IMR-90 (cell line): ENCODE data around the gene SDHAF4. TPM values are rescaled to one million over a fixed set of nuclear protein-coding genes. Genes with fewer than 3 reads are reported as not detected.

ENCODE experiments used
- ATAC-seq: fragments of 200-7000 bp; cut with Tn5 transposase; 2 replicates; pipeline ENCODE4 v1.9.1; 2020; ENCODE audit warnings: low read depth, mild to moderate bottlenecking, moderate library complexity
- BruUV-seq: library from RNA; stranded (reverse); fragments of 400-500 nt; replicated peaks from 2 replicates; lab custom pipeline; 2021; lab: Mats Ljungman, UMichigan
- CTCF ChIA-PET: fragments of 300-600 bp; formaldehyde crosslinking; extraction: SDS; loops from one replicate; lab custom pipeline; 2021; ENCODE audit warnings: antibody characterized with exemption; lab: Yijun Ruan, JAX
- POLR2A ChIA-PET: fragments of 300-600 bp; sonication (Branson Sonifier 250); formaldehyde crosslinking; loops from one replicate; lab custom pipeline; 2022; ENCODE audit warnings: antibody characterized with exemption; ENCODE audit not compliant: unreplicated experiment; lab: Charles Lee
- DNase-seq: peaks from one replicate; pipeline ENCODE4 v3.0.0; 2013
- H2AFZ ChIP-seq: replicated peaks from 2 replicates; pipeline ENCODE3; 2013; ENCODE audit warnings: low read length, mild to moderate bottlenecking; ENCODE audit not compliant: poor library complexity
- H2AK5ac ChIP-seq: 2 replicates; pipeline ENCODE4 v1.6.1; 2013; ENCODE audit warnings: low read depth, low read length, inconsistent platforms
- H2AK9ac ChIP-seq: replicated peaks from 2 replicates; pipeline ENCODE3; 2013; ENCODE audit warnings: mild to moderate bottlenecking, low read depth, low read length, moderate library complexity; ENCODE audit not compliant: poor library complexity
- H2BK120ac ChIP-seq: 2 replicates; pipeline ENCODE4 v1.6.1; 2013; ENCODE audit warnings: low read depth, low read length, inconsistent platforms
- H2BK15ac ChIP-seq: 3 replicates; pipeline ENCODE4 v1.6.1; 2013; ENCODE audit warnings: low read depth, low read length, inconsistent platforms
- H2BK20ac ChIP-seq: 2 replicates; pipeline ENCODE4 v1.6.1; 2013; ENCODE audit warnings: low read depth, mild to moderate bottlenecking, inconsistent platforms, low read length, moderate library complexity
- H2BK5ac ChIP-seq: 2 replicates; pipeline ENCODE4 v1.6.1; 2013; ENCODE audit warnings: mild to moderate bottlenecking, low read depth, low read length, inconsistent platforms; ENCODE audit not compliant: poor library complexity, severe bottlenecking
- H3K14ac ChIP-seq: replicated peaks from 2 replicates; pipeline ENCODE4 v1.6.1; 2013; ENCODE audit warnings: low read depth, low read length, inconsistent platforms
- H3K18ac ChIP-seq: 2 replicates; pipeline ENCODE4 v1.6.1; 2013; ENCODE audit warnings: low read depth, low read length, control low read depth
- H3K23ac ChIP-seq: 2 replicates; pipeline ENCODE4 v1.6.1; 2013; ENCODE audit warnings: low read depth, low read length, inconsistent platforms
- H3K27ac ChIP-seq: 2 replicates; pipeline ENCODE4 v1.5.1; 2013; ENCODE audit warnings: mild to moderate bottlenecking, control low read depth, low read length; ENCODE audit not compliant: insufficient read depth
- H3K27me3 ChIP-seq: 2 replicates; pipeline ENCODE4 v1.6.1; 2013; ENCODE audit warnings: low read length; ENCODE audit not compliant: control insufficient read depth, insufficient read depth
- H3K36me3 ChIP-seq: 2 replicates; pipeline ENCODE4 v1.6.1; 2013; ENCODE audit warnings: low read length, mixed read lengths; ENCODE audit not compliant: control insufficient read depth, insufficient read depth
- H3K4ac ChIP-seq: 2 replicates; pipeline ENCODE4 v1.6.1; 2013; ENCODE audit warnings: low read depth, low read length, inconsistent platforms
- H3K4me1 ChIP-seq: 2 replicates; pipeline ENCODE4 v1.6.1; 2013; ENCODE audit warnings: low read length, mixed read lengths; ENCODE audit not compliant: control insufficient read depth, insufficient read depth
- H3K4me2 ChIP-seq: 2 replicates; pipeline ENCODE4 v1.6.1; 2013; ENCODE audit warnings: low read depth, mild to moderate bottlenecking, control low read depth, low read length, moderate library complexity
- H3K4me3 ChIP-seq: 2 replicates; pipeline ENCODE4 v1.5.1; 2013; ENCODE audit warnings: low read depth, mild to moderate bottlenecking, control low read depth, low read length, moderate library complexity; ENCODE audit not compliant: insufficient read depth
- H3K56ac ChIP-seq: 2 replicates; pipeline ENCODE4 v1.6.1; 2013; ENCODE audit warnings: low read length, inconsistent platforms; ENCODE audit not compliant: insufficient read depth; ENCODE audit errors: extremely low read depth
- H3K79me1 ChIP-seq, 2 experiments: 2 replicates each; pipeline ENCODE4 v1.6.1; 2013; ENCODE audit warnings: low read length in 2 of 2, inconsistent platforms in 1 of 2, low read depth in 1 of 2
- H3K9ac ChIP-seq: 2 replicates; pipeline ENCODE4 v1.6.1; 2013; ENCODE audit warnings: low read depth, low read length, control low read depth
- H3K9me1 ChIP-seq: 2 replicates; pipeline ENCODE4 v1.6.1; 2013; ENCODE audit warnings: low read length, inconsistent platforms; ENCODE audit not compliant: insufficient read depth
- H3K9me3 ChIP-seq: 2 replicates; pipeline ENCODE4 v1.6.1; 2013; ENCODE audit warnings: low read length; ENCODE audit not compliant: control insufficient read depth, insufficient read depth
- H4K20me1 ChIP-seq: 2 replicates; pipeline ENCODE4 v1.6.1; 2013; ENCODE audit warnings: low read length, inconsistent platforms; ENCODE audit not compliant: insufficient read depth
- H4K5ac ChIP-seq: 2 replicates; pipeline ENCODE4 v1.6.1; 2013; ENCODE audit warnings: mild to moderate bottlenecking, low read depth, low read length, control low read depth
- H4K8ac ChIP-seq, 2 experiments: 2 replicates each; pipeline ENCODE4 v1.6.1; 2013; ENCODE audit warnings: low read depth in 2 of 2, low read length in 2 of 2, control low read depth in 1 of 2, inconsistent platforms in 1 of 2
- H4K91ac ChIP-seq: 2 replicates; pipeline ENCODE4 v1.6.1; 2013; ENCODE audit warnings: low read depth, low read length, inconsistent platforms; ENCODE audit not compliant: insufficient read depth
- BHLHE40 ChIP-seq: fragments of 150-350 bp; IDR thresholded peaks from 2 replicates; pipeline ENCODE4 v1.6.1; 2016; ENCODE audit warnings: mild to moderate bottlenecking, low read depth, low read length
- CEBPB ChIP-seq: IDR thresholded peaks from 2 replicates; pipeline ENCODE4 v1.6.1; 2012; ENCODE audit warnings: low read depth, low read length, improper control_type of control experiment
- CHD1 ChIP-seq: IDR thresholded peaks from 2 replicates; pipeline ENCODE4 v1.6.1; 2012; ENCODE audit warnings: low read depth, low read length, improper control_type of control experiment
- FOS ChIP-seq: fragments of 150-350 bp; IDR thresholded peaks from 2 replicates; pipeline ENCODE4 v1.6.1; 2016; ENCODE audit warnings: low read depth, low read length
- MAFK ChIP-seq: IDR thresholded peaks from 2 replicates; pipeline ENCODE4 v1.6.1; 2012; ENCODE audit warnings: low read depth, low read length, improper control_type of control experiment
- MAZ ChIP-seq: IDR thresholded peaks from 2 replicates; pipeline ENCODE4 v1.6.1; 2012; ENCODE audit warnings: low read depth, mild to moderate bottlenecking, low read length, improper control_type of control experiment, moderate library complexity, borderline replicate concordance
- MXI1 ChIP-seq: IDR thresholded peaks from 2 replicates; pipeline ENCODE4 v1.6.1; 2012; ENCODE audit warnings: low read depth, mild to moderate bottlenecking, low read length, moderate library complexity, borderline replicate concordance
- NFE2L2 ChIP-seq: fragments of 150-350 bp; IDR thresholded peaks from 2 replicates; pipeline ENCODE4 v1.6.1; 2016; ENCODE audit warnings: low read depth, mild to moderate bottlenecking, low read length
- POLR2A ChIP-seq: IDR thresholded peaks from 2 replicates; pipeline ENCODE4 v1.6.1; 2012; ENCODE audit warnings: mild to moderate bottlenecking, low read depth, low read length
- RAD21 ChIP-seq: IDR thresholded peaks from 2 replicates; pipeline ENCODE4 v1.6.1; 2012; ENCODE audit warnings: low read length, improper control_type of control experiment
- RCOR1 ChIP-seq: IDR thresholded peaks from 2 replicates; pipeline ENCODE4 v1.6.1; 2012; ENCODE audit warnings: mild to moderate bottlenecking, low read length, improper control_type of control experiment; ENCODE audit not compliant: insufficient replicate concordance
- RFX5 ChIP-seq: IDR thresholded peaks from 2 replicates; pipeline ENCODE4 v1.8.0; 2012; ENCODE audit warnings: low read depth, mild to moderate bottlenecking, low read length, moderate library complexity
- SMC3 ChIP-seq: fragments of 150-350 bp; IDR thresholded peaks from 2 replicates; pipeline ENCODE4 v1.6.1; 2016; ENCODE audit warnings: low read depth, mild to moderate bottlenecking, antibody characterized with exemption, low read length, moderate library complexity
- WGBS, 2 experiments: methylation state at CpG; one replicate each; pipeline versions ENCODE4 v1.1.5 to v1.1.7; 2013; ENCODE audit warnings: missing lambda C conversion rate in 2 of 2; ENCODE audit not compliant: insufficient read length in 1 of 2; ENCODE audit errors: extremely low coverage in 2 of 2; 5-methylcytosine and 5-hydroxymethylcytosine counted together
- dilution Hi-C: fragments of 300-500 bp; cut with HindIII; formaldehyde crosslinking; loops from one replicate; pipeline ENCODE4 v1.14.3; 2018; ENCODE audit warnings: low sequenced_read_pairs; ENCODE audit not compliant: unreplicated experiment
- in situ Hi-C: fragments of 300-500 bp; cut with MboI; formaldehyde crosslinking; loops from 3 replicates; pipeline ENCODE4 v1.14.3; 2019; ENCODE audit warnings: low sequenced_read_pairs, inconsistent platforms, mixed read lengths
- intact Hi-C: fragments of 100-400 bp; cut with micrococcal nuclease; formaldehyde crosslinking; loops from 2 replicates; pipeline ENCODE4 v1.10.0; 2022
- polyA plus RNA-seq, 3 experiments: library from polyadenylated mRNA; depleted of rRNA; stranded (reverse); fragments of >200 nt; gene quantifications; 2 replicates each; pipeline ENCODE4 v1.2.3, GENCODE V29; 2012; ENCODE audit warnings: low replicate concordance in 1 of 3
- total RNA-seq: library from RNA; depleted of rRNA; stranded (reverse); fragments of >200 nt; gene quantifications from 2 replicates; pipeline ENCODE4 v1.2.3, GENCODE V29; 2012
- TF ChIP-seq, protein P1 (sequence below): fragments of 150-350 bp; IDR thresholded peaks from 2 replicates; pipeline ENCODE4 v1.6.1; 2017; ENCODE audit warnings: mild to moderate bottlenecking, antibody characterized with exemption, low read length, low read depth
- TF ChIP-seq, protein P2 (sequence below): conservative IDR thresholded peaks from 2 replicates; pipeline ENCODE4 v1.5.1; 2012; ENCODE audit warnings: mild to moderate bottlenecking, low read depth, low read length, improper control_type of control experiment
- TF ChIP-seq, protein P3 (sequence below): fragments of 150-350 bp; IDR thresholded peaks from 2 replicates; pipeline ENCODE4 v1.6.1; 2016; ENCODE audit warnings: low read depth, mild to moderate bottlenecking, low read length, moderate library complexity, borderline replicate concordance

SDHAF4 gene
- total and polyA plus RNA-seq, 2 of the 4 experiments (the other 2 are of a cell fraction) = 1.6 to 4.4 TPM

DNA sequence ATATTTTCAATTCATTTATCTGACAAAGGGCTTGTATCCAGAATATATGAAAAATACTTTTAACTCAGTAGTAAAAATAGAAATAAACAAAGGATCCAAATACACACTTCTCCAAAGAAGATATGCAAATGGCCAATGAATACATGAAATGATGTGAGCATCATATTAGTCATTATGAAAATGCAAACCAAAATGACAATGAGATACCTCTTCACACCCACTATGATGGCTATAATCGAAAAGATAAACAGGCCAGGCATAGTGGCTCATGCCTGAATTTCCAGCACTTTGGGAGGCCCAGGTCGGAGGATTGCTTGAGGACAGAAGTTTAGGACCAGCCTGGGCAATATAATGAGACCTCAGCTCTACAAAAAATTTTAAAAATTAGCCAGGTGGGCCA, 67.1 kb downstream of the SDHAF4 start:
- Histone ChIP-seq H2BK15ac (no peak overlapping the region), H4K5ac (no peak overlapping the region), H3K27me3 (no peaks in the 10 kb centered on the region), H3K14ac (no peak overlapping the region), H3K4me3 (no peak overlapping the region), H3K56ac (no peak overlapping the region), H2BK20ac (no peak overlapping the region), H2BK120ac (no peak overlapping the region), H4K20me1 (no peaks in the 10 kb centered on the region), H3K9me3 (no peaks in the 10 kb centered on the region), H3K4me1 (no peaks in the 10 kb centered on the region), H3K79me1 (no peaks in the 10 kb centered on the region), H4K91ac (no peak overlapping the region), H2BK5ac (no peak overlapping the region), H3K27ac (no peak overlapping the region), H3K18ac (no peak overlapping the region), H3K4ac (no peak overlapping the region), H3K9me1 (no peaks in the 10 kb centered on the region), H3K23ac (no peak overlapping the region), H2AK9ac (no peak overlapping the region), H3K9ac (no peak overlapping the region), H2AFZ (no peak overlapping the region), H3K4me2 (no peak overlapping the region), H4K8ac (no peak overlapping the region), H2AK5ac (no peak overlapping the region), H3K36me3 (no peaks in the 10 kb centered on the region)
- dilution Hi-C loops (no loop called here), intact Hi-C loops (no loop called here), in situ Hi-C loops (no loop called here)
- TF ChIP-seq, protein P1, sequence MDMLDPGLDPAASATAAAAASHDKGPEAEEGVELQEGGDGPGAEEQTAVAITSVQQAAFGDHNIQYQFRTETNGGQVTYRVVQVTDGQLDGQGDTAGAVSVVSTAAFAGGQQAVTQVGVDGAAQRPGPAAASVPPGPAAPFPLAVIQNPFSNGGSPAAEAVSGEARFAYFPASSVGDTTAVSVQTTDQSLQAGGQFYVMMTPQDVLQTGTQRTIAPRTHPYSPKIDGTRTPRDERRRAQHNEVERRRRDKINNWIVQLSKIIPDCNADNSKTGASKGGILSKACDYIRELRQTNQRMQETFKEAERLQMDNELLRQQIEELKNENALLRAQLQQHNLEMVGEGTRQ = no peak
- TF ChIP-seq RFX5 (no peak), MAZ (no peak), MXI1 (no peak), RCOR1 (no peak), BHLHE40 (no peak), NFE2L2 (no peak), CEBPB (no peak), SMC3 (no peak), FOS (no peak), CHD1 (no peak), MAFK (no peak), POLR2A (no peak), RAD21 (no peak)
- TF ChIP-seq, protein P2, sequence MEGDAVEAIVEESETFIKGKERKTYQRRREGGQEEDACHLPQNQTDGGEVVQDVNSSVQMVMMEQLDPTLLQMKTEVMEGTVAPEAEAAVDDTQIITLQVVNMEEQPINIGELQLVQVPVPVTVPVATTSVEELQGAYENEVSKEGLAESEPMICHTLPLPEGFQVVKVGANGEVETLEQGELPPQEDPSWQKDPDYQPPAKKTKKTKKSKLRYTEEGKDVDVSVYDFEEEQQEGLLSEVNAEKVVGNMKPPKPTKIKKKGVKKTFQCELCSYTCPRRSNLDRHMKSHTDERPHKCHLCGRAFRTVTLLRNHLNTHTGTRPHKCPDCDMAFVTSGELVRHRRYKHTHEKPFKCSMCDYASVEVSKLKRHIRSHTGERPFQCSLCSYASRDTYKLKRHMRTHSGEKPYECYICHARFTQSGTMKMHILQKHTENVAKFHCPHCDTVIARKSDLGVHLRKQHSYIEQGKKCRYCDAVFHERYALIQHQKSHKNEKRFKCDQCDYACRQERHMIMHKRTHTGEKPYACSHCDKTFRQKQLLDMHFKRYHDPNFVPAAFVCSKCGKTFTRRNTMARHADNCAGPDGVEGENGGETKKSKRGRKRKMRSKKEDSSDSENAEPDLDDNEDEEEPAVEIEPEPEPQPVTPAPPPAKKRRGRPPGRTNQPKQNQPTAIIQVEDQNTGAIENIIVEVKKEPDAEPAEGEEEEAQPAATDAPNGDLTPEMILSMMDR = no peak
- TF ChIP-seq, protein P3, sequence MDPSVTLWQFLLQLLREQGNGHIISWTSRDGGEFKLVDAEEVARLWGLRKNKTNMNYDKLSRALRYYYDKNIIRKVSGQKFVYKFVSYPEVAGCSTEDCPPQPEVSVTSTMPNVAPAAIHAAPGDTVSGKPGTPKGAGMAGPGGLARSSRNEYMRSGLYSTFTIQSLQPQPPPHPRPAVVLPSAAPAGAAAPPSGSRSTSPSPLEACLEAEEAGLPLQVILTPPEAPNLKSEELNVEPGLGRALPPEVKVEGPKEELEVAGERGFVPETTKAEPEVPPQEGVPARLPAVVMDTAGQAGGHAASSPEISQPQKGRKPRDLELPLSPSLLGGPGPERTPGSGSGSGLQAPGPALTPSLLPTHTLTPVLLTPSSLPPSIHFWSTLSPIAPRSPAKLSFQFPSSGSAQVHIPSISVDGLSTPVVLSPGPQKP = no peak
- ChIA-PET CTCF (no interaction called here), POLR2A (no interaction called here)
- no peak for ATAC-seq
- BruUV-seq = no TSS peak
- no CpG with 5 or more reads among the region's 2 CpGs for whole genome bisulfite sequencing, 2 experiments
- no peak for DNase-seq
